CD4-positive, alpha-beta T cell (primary cell): ENCODE measurements around the gene DNAH7. TPM values are rescaled to one million over a fixed set of nuclear protein-coding genes. Genes with fewer than 3 reads are reported as not detected.

Experiments used
- ATAC-seq: fragments of 200-7000 bp; cut with Tn5 transposase; one replicate; pipeline ENCODE4 v1.10.0; 2022; ENCODE audit warnings: mild to moderate bottlenecking; ENCODE audit not compliant: poor library complexity
- CTCF ChIA-PET: fragments of 350-600 bp; sonication (Branson Sonifier 250); formaldehyde crosslinking; loops from one replicate; lab custom pipeline; 2021; ENCODE audit warnings: antibody characterized with exemption, inconsistent platforms; lab: Charles Lee
- POLR2A ChIA-PET: fragments of 350-600 bp; sonication (Branson Sonifier 250); formaldehyde crosslinking; loops from one replicate; lab custom pipeline; 2021; ENCODE audit warnings: antibody characterized with exemption, inconsistent platforms; lab: Charles Lee
- DNase-seq, 14 experiments: peaks; one replicate each; pipeline ENCODE4 v3.0.0-alpha.2; 2013 to 2020; ENCODE audit warnings: mixed read lengths in 2 of 14
- H3K27ac ChIP-seq, 2 donors: one replicate each; pipeline versions ENCODE4 v1.5.1 to v1.7.0; 2013; ENCODE audit warnings: low read length in 2 of 2, low read depth in 1 of 2, mild to moderate bottlenecking in 1 of 2
- H3K27me3 ChIP-seq, 2 experiments: 1 replicate in 1 of 2; 2 replicates in 1 of 2; pipeline versions ENCODE4 v1.6.1 to v1.7.0; 2013; ENCODE audit warnings: low read length in 2 of 2, control low read depth in 1 of 2, mild to moderate bottlenecking in 1 of 2, moderate library complexity in 1 of 2; ENCODE audit not compliant: insufficient read depth in 2 of 2, control insufficient read depth in 1 of 2
- H3K36me3 ChIP-seq: one replicate; pipeline ENCODE4 v1.6.1; 2013; ENCODE audit warnings: low read length, control low read depth; ENCODE audit not compliant: insufficient read depth
- H3K4me1 ChIP-seq: one replicate; pipeline ENCODE4 v1.6.1; 2013; ENCODE audit warnings: low read length, control low read depth; ENCODE audit not compliant: insufficient read depth
- H3K4me3 ChIP-seq: one replicate; pipeline ENCODE4 v1.5.1; 2013; ENCODE audit warnings: mild to moderate bottlenecking, low read length, moderate library complexity
- H3K9me3 ChIP-seq, 2 experiments: 1 replicate in 1 of 2; 2 replicates in 1 of 2; pipeline versions ENCODE4 v1.6.1 to v1.7.0; 2013; ENCODE audit warnings: low read length in 2 of 2, mild to moderate bottlenecking in 2 of 2, control low read depth in 1 of 2, moderate library complexity in 1 of 2; ENCODE audit not compliant: control insufficient read depth in 1 of 2, insufficient read depth in 1 of 2
- H3K27ac Mint-ChIP-seq: one replicate; pipeline ENCODE4 v1.8.0; 2020; ENCODE audit warnings: mixed read lengths
- H3K27me3 Mint-ChIP-seq: one replicate; pipeline ENCODE4 v1.8.0; 2021; ENCODE audit warnings: mixed read lengths
- H3K36me3 Mint-ChIP-seq: one replicate; pipeline ENCODE4 v1.8.0; 2021; ENCODE audit warnings: low read depth, mixed read lengths
- H3K4me1 Mint-ChIP-seq: one replicate; pipeline ENCODE4 v1.8.0; 2021; ENCODE audit warnings: low read depth, mixed read lengths
- H3K4me3 Mint-ChIP-seq: one replicate; pipeline ENCODE4 v1.8.0; 2020; ENCODE audit warnings: mild to moderate bottlenecking, mixed read lengths
- H3K9me3 Mint-ChIP-seq: one replicate; pipeline ENCODE4 v1.8.0; 2020; ENCODE audit warnings: mixed read lengths
- intact Hi-C, 2 experiments: fragments of 100-400 bp; cut with DNase I in 1 of 2; cut with micrococcal nuclease in 1 of 2; formaldehyde crosslinking; loops; one replicate each; pipeline versions ENCODE4 v1.15.1 to v1.9.0; 2023 to 2025; cut with DNase I, micrococcal nuclease
- total RNA-seq, 174 experiments: library from RNA in 2 of 174; stranded (reverse) in 2 of 174; gene quantifications; one replicate each; pipeline ENCODE4 v1.2.3 and lab custom pipeline; 2021 to 2026
- TF ChIP-seq, protein P1 (sequence below): fragments of 200-600 bp; IDR thresholded peaks from one replicate; pipeline ENCODE4 v1.8.0; 2022; ENCODE audit warnings: antibody characterized with exemption, mild to moderate bottlenecking

The DNAH7 gene
- total RNA-seq, 2 experiments from 2014 or later = not detected

DNA sequence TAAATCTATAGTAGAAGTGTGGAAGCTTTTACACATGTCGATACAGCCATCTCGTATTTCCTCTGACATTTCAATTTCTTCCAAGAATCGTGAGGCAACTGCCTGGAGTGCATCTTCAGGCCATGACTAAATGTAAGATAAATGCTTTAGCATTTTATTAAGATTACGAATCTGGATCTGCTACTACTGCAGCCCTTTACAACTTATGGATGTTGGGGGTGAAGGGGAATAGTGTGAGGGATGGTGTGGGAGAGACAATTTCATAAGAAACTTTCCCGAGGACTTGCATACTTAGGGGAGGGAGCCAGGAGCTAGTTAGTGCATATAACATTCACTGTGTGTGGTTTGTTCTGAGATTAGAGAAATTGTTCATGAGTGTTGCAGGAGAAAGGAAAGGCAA is 206.8 kb downstream of the DNAH7 start:
- POLR2A ChIA-PET = no interaction called here
- no peak for ATAC-seq
- Histone ChIP-seq H3K27ac (no peak overlapping the region), H3K4me3 (no peak overlapping the region), H3K27me3 (no peaks in the 10 kb centered on the region), H3K4me1 (no peaks in the 10 kb centered on the region), H3K36me3 (no peaks in the 10 kb centered on the region), H3K9me3 (no peaks in the 10 kb centered on the region)
- H3K27me3 Mint-ChIP-seq = peaks cover 7% of the 10 kb centered on the region
- TF ChIP-seq, protein P1, sequence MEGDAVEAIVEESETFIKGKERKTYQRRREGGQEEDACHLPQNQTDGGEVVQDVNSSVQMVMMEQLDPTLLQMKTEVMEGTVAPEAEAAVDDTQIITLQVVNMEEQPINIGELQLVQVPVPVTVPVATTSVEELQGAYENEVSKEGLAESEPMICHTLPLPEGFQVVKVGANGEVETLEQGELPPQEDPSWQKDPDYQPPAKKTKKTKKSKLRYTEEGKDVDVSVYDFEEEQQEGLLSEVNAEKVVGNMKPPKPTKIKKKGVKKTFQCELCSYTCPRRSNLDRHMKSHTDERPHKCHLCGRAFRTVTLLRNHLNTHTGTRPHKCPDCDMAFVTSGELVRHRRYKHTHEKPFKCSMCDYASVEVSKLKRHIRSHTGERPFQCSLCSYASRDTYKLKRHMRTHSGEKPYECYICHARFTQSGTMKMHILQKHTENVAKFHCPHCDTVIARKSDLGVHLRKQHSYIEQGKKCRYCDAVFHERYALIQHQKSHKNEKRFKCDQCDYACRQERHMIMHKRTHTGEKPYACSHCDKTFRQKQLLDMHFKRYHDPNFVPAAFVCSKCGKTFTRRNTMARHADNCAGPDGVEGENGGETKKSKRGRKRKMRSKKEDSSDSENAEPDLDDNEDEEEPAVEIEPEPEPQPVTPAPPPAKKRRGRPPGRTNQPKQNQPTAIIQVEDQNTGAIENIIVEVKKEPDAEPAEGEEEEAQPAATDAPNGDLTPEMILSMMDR = no peak
- no peak overlapping the region for H3K4me3 Mint-ChIP-seq
- H3K27ac Mint-ChIP-seq = no peak overlapping the region
- CTCF ChIA-PET = interaction anchor here (1.2 kb wide), 1 partner anchor 11 kb away, joined by 3 read pairs; no protein-coding TSS in a partner anchor
- no peaks in the 10 kb centered on the region for H3K9me3 Mint-ChIP-seq
- intact Hi-C loops = no loop called here
- no peaks in the 10 kb centered on the region for H3K36me3 Mint-ChIP-seq
- no peak for DNase-seq
- H3K4me1 Mint-ChIP-seq = no peaks in the 10 kb centered on the region

DNA sequence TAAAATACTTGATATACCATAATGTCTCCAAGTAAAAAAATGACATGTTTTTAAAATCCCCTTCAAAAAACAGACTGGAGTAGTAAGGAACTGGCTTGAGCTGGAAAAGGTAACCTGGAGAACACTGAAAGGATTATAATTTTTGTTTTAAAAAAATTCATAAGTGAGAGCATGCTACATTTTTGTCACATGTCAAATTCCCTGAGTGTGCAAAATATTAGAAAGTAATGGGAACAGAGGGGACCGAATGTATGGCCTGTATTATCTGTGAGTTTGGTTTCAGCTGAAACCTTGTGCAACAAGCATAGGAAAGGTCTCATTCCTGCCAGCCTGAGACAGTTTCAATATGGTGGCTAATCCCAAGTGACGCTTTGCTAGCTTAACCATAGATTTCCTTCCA is 209.1 kb downstream of the DNAH7 start:
- no peaks in the 10 kb centered on the region for H3K27me3 ChIP-seq
- no peaks in the 10 kb centered on the region for H3K4me1 ChIP-seq
- Mint-ChIP-seq H3K36me3 (no peaks in the 10 kb centered on the region), H3K27ac (no peak overlapping the region), H3K4me3 (no peak overlapping the region), H3K4me1 (no peaks in the 10 kb centered on the region), H3K9me3 (no peaks in the 10 kb centered on the region), H3K27me3 (peaks cover 7% of the 10 kb centered on the region)
- H3K4me3 ChIP-seq = no peak overlapping the region
- CTCF ChIA-PET = no interaction called here
- no peaks in the 10 kb centered on the region for H3K9me3 ChIP-seq
- DNase-seq = no peak
- intact Hi-C loops = no loop called here
- ATAC-seq = no peak
- no peak overlapping the region for H3K27ac ChIP-seq
- POLR2A ChIA-PET = interaction anchor here (0.7 kb wide), 1 partner anchor 200 kb away, joined by 3 read pairs; no protein-coding TSS in a partner anchor
- no peaks in the 10 kb centered on the region for H3K36me3 ChIP-seq
- TF ChIP-seq, protein P1 = no peak

DNA sequence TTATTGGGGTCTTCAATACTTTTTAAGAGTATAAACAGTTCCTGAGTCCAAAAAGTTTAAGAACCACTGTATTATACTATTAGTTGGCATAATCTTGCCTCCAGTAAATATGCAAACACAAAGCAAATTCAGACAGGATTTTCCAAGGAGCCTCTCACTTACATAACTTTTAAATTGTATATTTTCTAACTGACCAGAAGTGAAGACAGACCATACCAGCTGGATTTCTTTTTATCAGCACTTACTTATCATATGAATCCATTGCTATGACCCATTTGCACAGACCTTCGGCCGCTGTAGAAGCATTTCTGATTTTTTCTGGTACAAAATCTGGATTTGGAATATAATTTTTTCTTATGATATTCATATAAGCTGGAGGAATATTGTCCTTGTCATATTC is 211.5 kb downstream of the DNAH7 start:
- intact Hi-C loops = no loop called here
- no peak for ATAC-seq
- Histone ChIP-seq H3K4me1 (no peaks in the 10 kb centered on the region), H3K27ac (no peak overlapping the region), H3K36me3 (no peaks in the 10 kb centered on the region), H3K4me3 (no peak overlapping the region), H3K27me3 (no peaks in the 10 kb centered on the region), H3K9me3 (no peaks in the 10 kb centered on the region)
- no peaks in the 10 kb centered on the region for H3K27me3 Mint-ChIP-seq
- H3K27ac Mint-ChIP-seq = no peak overlapping the region
- TF ChIP-seq, protein P1 = no peak
- H3K9me3 Mint-ChIP-seq = no peaks in the 10 kb centered on the region
- no peak overlapping the region for H3K4me3 Mint-ChIP-seq
- DNase-seq = no peak
- ChIA-PET CTCF (no interaction called here), POLR2A (no interaction called here)
- H3K4me1 Mint-ChIP-seq = no peaks in the 10 kb centered on the region
- H3K36me3 Mint-ChIP-seq = no peaks in the 10 kb centered on the region
